ENCODE data around the gene MRPL55. TPM values are rescaled to one million over a fixed set of nuclear protein-coding genes. Genes with fewer than 3 reads are reported as not detected.

Gene MRPL55
- total and polyA plus RNA-seq, 2 experiments from 2014 or later, result 92.4 to 172 TPM

DNA sequence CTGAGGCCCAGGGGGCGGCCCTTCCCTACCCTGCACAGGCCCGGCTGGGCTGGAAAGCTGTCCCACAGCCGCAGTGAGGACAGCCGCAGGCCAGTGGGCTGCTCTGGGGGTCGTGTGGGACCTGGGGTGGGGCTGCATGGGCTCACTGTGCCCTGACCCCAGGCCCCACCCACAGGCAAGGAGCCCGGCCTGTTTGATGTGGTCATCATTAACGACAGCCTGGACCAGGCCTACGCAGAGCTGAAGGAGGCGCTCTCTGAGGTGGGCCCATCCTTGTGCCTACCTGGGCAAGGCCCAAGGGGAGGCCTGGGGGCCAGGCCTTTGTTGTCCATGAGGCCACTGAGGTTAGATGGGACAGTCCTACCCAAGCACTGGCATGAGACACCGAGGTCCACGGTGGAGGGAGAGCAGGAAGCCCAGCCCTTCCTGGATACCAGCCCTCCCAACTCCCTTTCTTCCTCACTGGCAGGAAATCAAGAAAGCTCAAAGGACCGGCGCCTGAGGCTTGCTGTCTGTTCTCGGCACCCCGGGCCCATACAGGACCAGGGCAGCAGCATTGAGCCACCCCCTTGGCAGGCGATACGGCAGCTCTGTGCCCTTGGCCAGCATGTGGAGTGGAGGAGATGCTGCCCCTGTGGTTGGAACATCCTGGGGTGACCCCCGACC lies 39.2 kb upstream of the MRPL55 start:
- no peak overlapping the region for H2AFZ ChIP-seq
- H3K36me3 Mint-ChIP-seq (ENCODE audit: low read depth), result no peaks in the 10 kb centered on the region; the same call in 1 of the 3 replicates
- H4K20me1 ChIP-seq (replicated peaks; ENCODE audit: insufficient read depth), result no peaks in the 10 kb centered on the region
- H3K4me1 Mint-ChIP-seq, result peaks cover 3% of the 10 kb centered on the region; the same call in 2 of the 3 replicates
- DNase-seq (ENCODE audit: low spot score), result no peak
- H3F3A ChIP-seq (replicated peaks; ENCODE audit: low read depth), result no peaks in the 10 kb centered on the region
- H3K27me3 Mint-ChIP-seq (ENCODE audit: insufficient read depth, low read depth, poor library complexity), result peaks cover 11% of the 10 kb centered on the region
- H3K36me3 ChIP-seq (ENCODE audit: insufficient read depth), result no peaks in the 10 kb centered on the region
- H3K27me3 ChIP-seq (ENCODE audit: insufficient read depth), result no peaks in the 10 kb centered on the region
- no peaks in the 10 kb centered on the region for H3K4me1 ChIP-seq (ENCODE audit: insufficient read depth)
- H3K4me3 Mint-ChIP-seq, result no peak overlapping the region
- no peaks in the 10 kb centered on the region; the same call in 2 of the 3 replicates for H3K9me3 Mint-ChIP-seq
- no peak overlapping the region for H3K27ac Mint-ChIP-seq
- no peak overlapping the region for H3K4me3 ChIP-seq
- H3K27ac ChIP-seq (ENCODE audit: low read depth), result no peak overlapping the region
- ATAC-seq, result no peak
- no peak overlapping the region for H3K4me2 ChIP-seq
- peaks cover 9% of the 10 kb centered on the region for H3K79me2 ChIP-seq (replicated peaks; ENCODE audit: insufficient read depth)
- no peak for TF ChIP-seq JUNB (IDR thresholded peaks at IDR 0.05; ENCODE audit: unreplicated experiment)
- TF ChIP-seq ZNF114 (CRISPR knock-in tag; IDR thresholded peaks at IDR 0.05), result no peak
- TF ChIP-seq CTCF (conservative IDR thresholded peaks at IDR 0.05; ENCODE audit: low read depth in 2 of 2), result no peak
- TF ChIP-seq EZH2 (IDR thresholded peaks at IDR 0.05; ENCODE audit: low read depth, unreplicated experiment), result no peak
- TF ChIP-seq STAT1 (IDR thresholded peaks at IDR 0.05; ENCODE audit: unreplicated experiment), result no peak
- no peak for TF ChIP-seq EZH2phosphoT487 (IDR thresholded peaks at IDR 0.05; ENCODE audit: unreplicated experiment)
- no peak for TF ChIP-seq NANOG (IDR thresholded peaks at IDR 0.05; ENCODE audit: borderline replicate concordance)
- TF ChIP-seq, protein P1, sequence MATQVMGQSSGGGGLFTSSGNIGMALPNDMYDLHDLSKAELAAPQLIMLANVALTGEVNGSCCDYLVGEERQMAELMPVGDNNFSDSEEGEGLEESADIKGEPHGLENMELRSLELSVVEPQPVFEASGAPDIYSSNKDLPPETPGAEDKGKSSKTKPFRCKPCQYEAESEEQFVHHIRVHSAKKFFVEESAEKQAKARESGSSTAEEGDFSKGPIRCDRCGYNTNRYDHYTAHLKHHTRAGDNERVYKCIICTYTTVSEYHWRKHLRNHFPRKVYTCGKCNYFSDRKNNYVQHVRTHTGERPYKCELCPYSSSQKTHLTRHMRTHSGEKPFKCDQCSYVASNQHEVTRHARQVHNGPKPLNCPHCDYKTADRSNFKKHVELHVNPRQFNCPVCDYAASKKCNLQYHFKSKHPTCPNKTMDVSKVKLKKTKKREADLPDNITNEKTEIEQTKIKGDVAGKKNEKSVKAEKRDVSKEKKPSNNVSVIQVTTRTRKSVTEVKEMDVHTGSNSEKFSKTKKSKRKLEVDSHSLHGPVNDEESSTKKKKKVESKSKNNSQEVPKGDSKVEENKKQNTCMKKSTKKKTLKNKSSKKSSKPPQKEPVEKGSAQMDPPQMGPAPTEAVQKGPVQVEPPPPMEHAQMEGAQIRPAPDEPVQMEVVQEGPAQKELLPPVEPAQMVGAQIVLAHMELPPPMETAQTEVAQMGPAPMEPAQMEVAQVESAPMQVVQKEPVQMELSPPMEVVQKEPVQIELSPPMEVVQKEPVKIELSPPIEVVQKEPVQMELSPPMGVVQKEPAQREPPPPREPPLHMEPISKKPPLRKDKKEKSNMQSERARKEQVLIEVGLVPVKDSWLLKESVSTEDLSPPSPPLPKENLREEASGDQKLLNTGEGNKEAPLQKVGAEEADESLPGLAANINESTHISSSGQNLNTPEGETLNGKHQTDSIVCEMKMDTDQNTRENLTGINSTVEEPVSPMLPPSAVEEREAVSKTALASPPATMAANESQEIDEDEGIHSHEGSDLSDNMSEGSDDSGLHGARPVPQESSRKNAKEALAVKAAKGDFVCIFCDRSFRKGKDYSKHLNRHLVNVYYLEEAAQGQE (IDR thresholded peaks at IDR 0.05; ENCODE audit: unreplicated experiment), result no peak
- no peak for TF ChIP-seq POLR2AphosphoS5 (IDR thresholded peaks at IDR 0.05; ENCODE audit: low read depth)
- TF ChIP-seq ZNF331 (CRISPR knock-in tag; IDR thresholded peaks at IDR 0.05; ENCODE audit: low read depth), result no peak
- TF ChIP-seq, protein P2, sequence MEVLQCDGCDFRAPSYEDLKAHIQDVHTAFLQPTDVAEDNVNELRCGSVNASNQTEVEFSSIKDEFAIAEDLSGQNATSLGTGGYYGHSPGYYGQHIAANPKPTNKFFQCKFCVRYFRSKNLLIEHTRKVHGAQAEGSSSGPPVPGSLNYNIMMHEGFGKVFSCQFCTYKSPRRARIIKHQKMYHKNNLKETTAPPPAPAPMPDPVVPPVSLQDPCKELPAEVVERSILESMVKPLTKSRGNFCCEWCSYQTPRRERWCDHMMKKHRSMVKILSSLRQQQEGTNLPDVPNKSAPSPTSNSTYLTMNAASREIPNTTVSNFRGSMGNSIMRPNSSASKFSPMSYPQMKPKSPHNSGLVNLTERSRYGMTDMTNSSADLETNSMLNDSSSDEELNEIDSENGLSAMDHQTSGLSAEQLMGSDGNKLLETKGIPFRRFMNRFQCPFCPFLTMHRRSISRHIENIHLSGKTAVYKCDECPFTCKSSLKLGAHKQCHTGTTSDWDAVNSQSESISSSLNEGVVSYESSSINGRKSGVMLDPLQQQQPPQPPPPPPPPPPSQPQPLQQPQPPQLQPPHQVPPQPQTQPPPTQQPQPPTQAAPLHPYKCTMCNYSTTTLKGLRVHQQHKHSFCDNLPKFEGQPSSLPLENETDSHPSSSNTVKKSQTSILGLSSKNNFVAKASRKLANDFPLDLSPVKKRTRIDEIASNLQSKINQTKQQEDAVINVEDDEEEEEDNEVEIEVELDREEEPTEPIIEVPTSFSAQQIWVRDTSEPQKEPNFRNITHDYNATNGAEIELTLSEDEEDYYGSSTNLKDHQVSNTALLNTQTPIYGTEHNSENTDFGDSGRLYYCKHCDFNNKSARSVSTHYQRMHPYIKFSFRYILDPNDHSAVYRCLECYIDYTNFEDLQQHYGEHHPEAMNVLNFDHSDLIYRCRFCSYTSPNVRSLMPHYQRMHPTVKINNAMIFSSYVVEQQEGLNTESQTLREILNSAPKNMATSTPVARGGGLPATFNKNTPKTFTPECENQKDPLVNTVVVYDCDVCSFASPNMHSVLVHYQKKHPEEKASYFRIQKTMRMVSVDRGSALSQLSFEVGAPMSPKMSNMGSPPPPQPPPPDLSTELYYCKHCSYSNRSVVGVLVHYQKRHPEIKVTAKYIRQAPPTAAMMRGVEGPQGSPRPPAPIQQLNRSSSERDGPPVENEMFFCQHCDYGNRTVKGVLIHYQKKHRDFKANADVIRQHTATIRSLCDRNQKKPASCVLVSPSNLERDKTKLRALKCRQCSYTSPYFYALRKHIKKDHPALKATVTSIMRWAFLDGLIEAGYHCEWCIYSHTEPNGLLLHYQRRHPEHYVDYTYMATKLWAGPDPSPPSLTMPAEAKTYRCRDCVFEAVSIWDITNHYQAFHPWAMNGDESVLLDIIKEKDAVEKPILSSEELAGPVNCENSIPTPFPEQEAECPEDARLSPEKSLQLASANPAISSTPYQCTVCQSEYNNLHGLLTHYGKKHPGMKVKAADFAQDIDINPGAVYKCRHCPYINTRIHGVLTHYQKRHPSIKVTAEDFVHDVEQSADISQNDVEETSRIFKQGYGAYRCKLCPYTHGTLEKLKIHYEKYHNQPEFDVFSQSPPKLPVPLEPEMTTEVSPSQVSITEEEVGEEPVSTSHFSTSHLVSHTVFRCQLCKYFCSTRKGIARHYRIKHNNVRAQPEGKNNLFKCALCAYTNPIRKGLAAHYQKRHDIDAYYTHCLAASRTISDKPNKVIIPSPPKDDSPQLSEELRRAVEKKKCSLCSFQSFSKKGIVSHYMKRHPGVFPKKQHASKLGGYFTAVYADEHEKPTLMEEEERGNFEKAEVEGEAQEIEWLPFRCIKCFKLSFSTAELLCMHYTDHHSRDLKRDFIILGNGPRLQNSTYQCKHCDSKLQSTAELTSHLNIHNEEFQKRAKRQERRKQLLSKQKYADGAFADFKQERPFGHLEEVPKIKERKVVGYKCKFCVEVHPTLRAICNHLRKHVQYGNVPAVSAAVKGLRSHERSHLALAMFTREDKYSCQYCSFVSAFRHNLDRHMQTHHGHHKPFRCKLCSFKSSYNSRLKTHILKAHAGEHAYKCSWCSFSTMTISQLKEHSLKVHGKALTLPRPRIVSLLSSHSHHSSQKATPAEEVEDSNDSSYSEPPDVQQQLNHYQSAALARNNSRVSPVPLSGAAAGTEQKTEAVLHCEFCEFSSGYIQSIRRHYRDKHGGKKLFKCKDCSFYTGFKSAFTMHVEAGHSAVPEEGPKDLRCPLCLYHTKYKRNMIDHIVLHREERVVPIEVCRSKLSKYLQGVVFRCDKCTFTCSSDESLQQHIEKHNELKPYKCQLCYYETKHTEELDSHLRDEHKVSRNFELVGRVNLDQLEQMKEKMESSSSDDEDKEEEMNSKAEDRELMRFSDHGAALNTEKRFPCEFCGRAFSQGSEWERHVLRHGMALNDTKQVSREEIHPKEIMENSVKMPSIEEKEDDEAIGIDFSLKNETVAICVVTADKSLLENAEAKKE (CRISPR knock-in tag; IDR thresholded peaks at IDR 0.05), result no peak
- no peak for TF ChIP-seq CREB1 (CRISPR knock-in tag; IDR thresholded peaks at IDR 0.05; ENCODE audit: low read depth)
- TF ChIP-seq, protein P3, sequence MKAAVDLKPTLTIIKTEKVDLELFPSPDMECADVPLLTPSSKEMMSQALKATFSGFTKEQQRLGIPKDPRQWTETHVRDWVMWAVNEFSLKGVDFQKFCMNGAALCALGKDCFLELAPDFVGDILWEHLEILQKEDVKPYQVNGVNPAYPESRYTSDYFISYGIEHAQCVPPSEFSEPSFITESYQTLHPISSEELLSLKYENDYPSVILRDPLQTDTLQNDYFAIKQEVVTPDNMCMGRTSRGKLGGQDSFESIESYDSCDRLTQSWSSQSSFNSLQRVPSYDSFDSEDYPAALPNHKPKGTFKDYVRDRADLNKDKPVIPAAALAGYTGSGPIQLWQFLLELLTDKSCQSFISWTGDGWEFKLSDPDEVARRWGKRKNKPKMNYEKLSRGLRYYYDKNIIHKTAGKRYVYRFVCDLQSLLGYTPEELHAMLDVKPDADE (IDR thresholded peaks at IDR 0.05), result no peak
- no peaks in the 10 kb centered on the region for H3K9me2 ChIP-seq (ENCODE audit: insufficient read depth)

All from GM23338 (cell line).